T-helper 2 cell treated with Interferon-gamma antibody and Interleukin-4, amounts not matched to agents 5 μg/mL and 100 μg/mL, for 36 hours (primary cell): ENCODE results near the gene KLHL17.

Experiments
- DNase-seq: peaks from one replicate; pipeline ENCODE4 v3.0.0; 2021; ENCODE audit warnings: low spot score
- H3K27ac Mint-ChIP-seq: one replicate; pipeline ENCODE4 v1.8.0; 2021; ENCODE audit warnings: mild to moderate bottlenecking, mixed read lengths
- H3K27me3 Mint-ChIP-seq: one replicate; pipeline ENCODE4 v1.8.0; 2021; ENCODE audit warnings: low read depth, mixed read lengths
- H3K36me3 Mint-ChIP-seq: one replicate; pipeline ENCODE4 v1.8.0; 2021; ENCODE audit warnings: low read depth, mixed read lengths
- H3K4me1 Mint-ChIP-seq: one replicate; pipeline ENCODE4 v1.8.0; 2021; ENCODE audit warnings: low read depth, mixed read lengths
- H3K4me3 Mint-ChIP-seq: one replicate; pipeline ENCODE4 v1.8.0; 2022; ENCODE audit warnings: mild to moderate bottlenecking, moderate library complexity, mixed read lengths
- H3K9me3 Mint-ChIP-seq: one replicate; pipeline ENCODE4 v1.8.0; 2021; ENCODE audit warnings: mixed read lengths

Gene KLHL17

DNA sequence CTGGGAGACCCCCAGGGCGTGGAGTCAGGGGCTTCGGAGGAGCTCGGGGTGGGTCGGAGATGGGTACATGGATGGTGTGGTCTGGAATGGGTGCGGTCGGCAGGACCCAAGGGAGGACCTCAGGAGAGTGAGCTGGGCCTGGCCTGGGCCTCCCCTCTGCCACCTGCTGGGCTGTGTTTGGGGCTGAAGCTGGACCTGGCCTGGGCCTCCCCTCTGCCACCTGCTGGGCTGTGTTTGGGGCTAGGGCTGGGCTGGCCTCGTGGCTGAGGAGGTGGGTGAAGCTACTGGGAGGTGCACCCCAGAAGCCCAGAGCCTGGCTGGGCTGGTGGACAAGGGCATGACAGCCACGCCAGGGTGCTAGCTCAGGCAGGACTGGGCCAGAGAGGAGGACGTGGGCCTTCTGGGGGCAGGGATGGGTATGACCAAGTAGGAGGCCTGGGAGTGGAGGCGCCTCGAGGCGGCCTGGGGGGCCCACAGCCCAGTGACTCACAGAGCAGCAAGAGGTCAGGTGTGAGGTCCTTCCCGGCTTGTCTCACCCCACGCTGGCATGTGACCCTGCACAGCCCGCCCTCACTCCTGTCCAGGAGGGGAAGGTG is 22.2 kb upstream of the KLHL17 start:
- no peak for DNase-seq
- Mint-ChIP-seq H3K4me1 (peaks cover 3% of the 10 kb centered on the region), H3K27ac (no peak overlapping the region), H3K27me3 (peaks cover 39% of the 10 kb centered on the region), H3K9me3 (no peaks in the 10 kb centered on the region), H3K36me3 (no peaks in the 10 kb centered on the region), H3K4me3 (no peak overlapping the region)

GRCh38 chr1:938711-939489 is 21.5 kb upstream of the KLHL17 start:
- Mint-ChIP-seq H3K4me1 (peaks cover 3% of the 10 kb centered on the region), H3K36me3 (no peaks in the 10 kb centered on the region), H3K9me3 (no peaks in the 10 kb centered on the region), H3K27me3 (peaks cover 38% of the 10 kb centered on the region), H3K4me3 (no peak overlapping the region), H3K27ac (no peak overlapping the region)
- DNase-seq, result no peak

- Mint-ChIP-seq H3K27ac (no peak overlapping the region), H3K36me3 (peaks cover 2% of the 10 kb centered on the region), H3K9me3 (no peaks in the 10 kb centered on the region), H3K27me3 (peaks cover 38% of the 10 kb centered on the region), H3K4me3 (no peak overlapping the region), H3K4me1 (peaks cover 3% of the 10 kb centered on the region)
- no peak for DNase-seq
Observed at GRCh38 chr1:939511-940106, 20.8 kb upstream of the KLHL17 start.

GRCh38 chr1:940107-941014 is 20.0 kb upstream of the KLHL17 start:
- H3K9me3 Mint-ChIP-seq, result no peaks in the 10 kb centered on the region
- H3K27ac Mint-ChIP-seq, result no peak overlapping the region
- peaks cover 7% of the 10 kb centered on the region for H3K36me3 Mint-ChIP-seq
- H3K4me3 Mint-ChIP-seq, result peak overlapping the region; percentile 21
- peaks cover 33% of the 10 kb centered on the region for H3K27me3 Mint-ChIP-seq
- no peak for DNase-seq
- H3K4me1 Mint-ChIP-seq, result peaks cover 3% of the 10 kb centered on the region

DNA sequence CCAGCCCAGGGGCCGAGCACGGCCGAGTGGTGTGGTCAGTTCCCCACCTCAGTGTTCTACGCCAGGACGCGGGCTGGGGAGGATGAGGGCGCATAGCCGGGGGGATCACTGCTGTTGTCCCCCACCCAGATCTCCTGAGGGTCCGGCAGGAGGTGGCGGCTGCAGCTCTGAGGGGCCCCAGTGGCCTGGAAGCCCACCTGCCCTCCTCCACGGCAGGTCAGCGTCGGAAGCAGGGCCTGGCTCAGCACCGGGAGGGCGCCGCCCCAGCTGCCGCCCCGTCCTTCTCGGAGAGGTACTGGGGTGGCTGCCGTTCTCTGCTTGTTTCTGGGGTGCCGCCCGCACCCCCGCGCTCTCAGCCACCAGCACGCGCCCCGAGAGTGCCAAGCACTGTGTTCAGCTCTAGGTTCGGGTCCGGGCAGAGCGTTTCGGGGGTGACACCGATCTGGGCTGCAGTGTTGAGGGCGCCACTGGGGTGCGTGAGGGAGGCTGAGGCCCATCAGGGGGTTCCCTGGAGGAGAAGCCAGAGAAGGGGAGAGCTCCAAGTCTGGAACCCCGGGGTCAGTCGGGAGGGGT is 19.3 kb upstream of the KLHL17 start:
- Mint-ChIP-seq H3K36me3 (peaks cover 14% of the 10 kb centered on the region), H3K27me3 (peaks cover 30% of the 10 kb centered on the region), H3K4me1 (peaks cover 3% of the 10 kb centered on the region), H3K9me3 (no peaks in the 10 kb centered on the region), H3K27ac (no peak overlapping the region), H3K4me3 (peak overlapping the region; percentile 58)
- DNase-seq, result no peak

DNA sequence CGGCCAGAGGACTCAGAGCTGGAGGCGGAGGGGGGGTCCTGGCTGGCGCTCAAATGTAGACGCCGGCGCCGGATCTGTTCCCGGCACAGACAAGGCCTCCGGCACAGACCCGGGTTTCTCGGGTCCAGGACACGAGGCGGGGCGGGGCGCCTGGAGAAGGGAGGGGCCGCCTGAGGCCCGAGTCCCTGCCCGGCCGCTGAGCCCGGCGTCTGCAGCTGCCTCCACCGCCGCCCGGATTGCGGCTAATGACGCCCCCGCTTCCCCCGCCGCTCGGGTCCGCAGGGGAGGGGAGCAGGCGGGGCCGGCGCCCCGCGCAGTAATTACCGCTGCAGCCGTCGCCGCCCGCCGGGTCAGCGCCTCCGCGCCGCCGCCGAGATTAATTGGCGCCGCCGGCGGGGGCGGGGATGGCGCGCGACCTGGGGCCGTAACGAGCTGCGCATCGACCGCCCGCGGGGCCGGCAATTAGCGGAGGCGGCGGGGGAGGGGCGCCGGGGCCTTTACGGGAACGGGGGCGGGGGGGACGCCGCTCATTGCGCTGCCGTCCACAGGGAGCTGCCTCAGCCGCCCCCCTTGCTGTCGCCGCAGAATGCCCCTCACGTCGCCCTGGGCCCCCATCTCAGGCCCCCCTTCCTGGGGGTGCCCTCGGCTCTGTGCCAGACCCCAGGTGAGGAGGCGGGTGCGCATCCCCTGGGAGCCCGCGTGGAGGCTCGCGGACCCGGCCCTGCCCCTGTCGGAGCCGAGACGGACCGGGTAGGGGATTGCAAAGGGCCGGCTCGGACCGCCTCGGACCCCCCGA is 18.6 kb upstream of the KLHL17 start:
- Mint-ChIP-seq H3K27me3 (peaks cover 28% of the 10 kb centered on the region), H3K4me1 (peaks cover 3% of the 10 kb centered on the region), H3K36me3 (peaks cover 14% of the 10 kb centered on the region), H3K4me3 (no peak overlapping the region), H3K9me3 (no peaks in the 10 kb centered on the region), H3K27ac (no peak overlapping the region)
- DNase-seq, result no peak

DNA sequence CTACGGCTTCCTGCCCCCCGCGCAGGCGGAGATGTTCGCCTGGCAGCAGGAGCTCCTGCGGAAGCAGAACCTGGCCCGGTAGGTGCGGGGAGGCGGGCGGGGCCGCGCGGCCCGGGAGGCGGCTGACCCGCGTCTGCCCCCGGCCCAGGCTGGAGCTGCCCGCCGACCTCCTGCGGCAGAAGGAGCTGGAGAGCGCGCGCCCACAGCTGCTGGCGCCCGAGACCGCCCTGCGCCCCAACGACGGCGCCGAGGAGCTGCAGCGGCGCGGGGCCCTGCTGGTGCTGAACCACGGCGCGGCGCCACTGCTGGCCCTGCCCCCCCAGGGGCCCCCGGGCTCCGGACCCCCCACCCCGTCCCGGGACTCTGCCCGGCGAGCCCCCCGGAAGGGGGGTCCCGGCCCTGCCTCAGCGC is 18.0 kb upstream of the KLHL17 start:
- H3K27ac Mint-ChIP-seq, result no peak overlapping the region
- no peaks in the 10 kb centered on the region for H3K9me3 Mint-ChIP-seq
- H3K4me1 Mint-ChIP-seq, result peaks cover 3% of the 10 kb centered on the region
- H3K4me3 Mint-ChIP-seq, result no peak overlapping the region
- no peak for DNase-seq
- peaks cover 19% of the 10 kb centered on the region for H3K36me3 Mint-ChIP-seq
- H3K27me3 Mint-ChIP-seq, result peaks cover 28% of the 10 kb centered on the region

DNA sequence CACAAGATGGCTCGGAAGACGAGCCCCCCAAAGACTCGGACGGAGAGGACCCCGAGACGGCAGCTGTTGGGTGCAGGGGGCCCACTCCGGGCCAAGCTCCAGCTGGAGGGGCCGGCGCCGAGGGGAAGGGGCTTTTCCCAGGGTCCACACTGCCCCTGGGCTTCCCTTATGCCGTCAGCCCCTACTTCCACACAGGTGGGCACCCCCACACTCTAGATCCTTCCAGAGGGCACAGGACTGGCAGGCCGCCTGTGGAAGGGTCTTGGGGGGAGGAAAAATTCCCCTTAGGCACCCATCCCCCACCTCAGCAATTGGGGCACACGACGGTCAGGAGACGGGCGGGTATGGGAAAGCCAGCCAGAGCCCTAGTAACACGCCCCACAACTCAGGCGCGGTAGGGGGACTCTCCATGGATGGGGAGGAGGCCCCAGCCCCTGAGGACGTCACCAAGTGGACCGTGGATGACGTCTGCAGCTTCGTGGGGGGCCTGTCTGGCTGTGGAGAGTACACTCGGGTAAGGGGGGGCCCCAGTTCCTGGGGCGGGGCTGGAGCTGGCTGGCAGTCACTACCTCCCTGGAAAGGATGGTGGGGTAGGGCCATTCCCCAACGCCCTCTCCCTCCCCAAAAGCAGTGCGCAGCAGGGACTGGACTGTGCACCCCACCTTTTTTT is 17.4 kb upstream of the KLHL17 start:
- H3K4me1 Mint-ChIP-seq, result peaks cover 3% of the 10 kb centered on the region
- DNase-seq, result no peak
- H3K4me3 Mint-ChIP-seq, result no peak overlapping the region
- H3K27ac Mint-ChIP-seq, result no peak overlapping the region
- peaks cover 23% of the 10 kb centered on the region for H3K27me3 Mint-ChIP-seq
- H3K36me3 Mint-ChIP-seq, result peaks cover 20% of the 10 kb centered on the region
- H3K9me3 Mint-ChIP-seq, result no peaks in the 10 kb centered on the region

- H3K4me1 Mint-ChIP-seq, result peaks cover 3% of the 10 kb centered on the region
- H3K36me3 Mint-ChIP-seq, result peaks cover 20% of the 10 kb centered on the region
- H3K27me3 Mint-ChIP-seq, result peaks cover 17% of the 10 kb centered on the region
- no peak overlapping the region for H3K4me3 Mint-ChIP-seq
- H3K27ac Mint-ChIP-seq, result no peak overlapping the region
- DNase-seq, result no peak
- H3K9me3 Mint-ChIP-seq, result no peaks in the 10 kb centered on the region
Observed at GRCh38 chr1:943545-944340, 16.6 kb upstream of the KLHL17 start.

DNA sequence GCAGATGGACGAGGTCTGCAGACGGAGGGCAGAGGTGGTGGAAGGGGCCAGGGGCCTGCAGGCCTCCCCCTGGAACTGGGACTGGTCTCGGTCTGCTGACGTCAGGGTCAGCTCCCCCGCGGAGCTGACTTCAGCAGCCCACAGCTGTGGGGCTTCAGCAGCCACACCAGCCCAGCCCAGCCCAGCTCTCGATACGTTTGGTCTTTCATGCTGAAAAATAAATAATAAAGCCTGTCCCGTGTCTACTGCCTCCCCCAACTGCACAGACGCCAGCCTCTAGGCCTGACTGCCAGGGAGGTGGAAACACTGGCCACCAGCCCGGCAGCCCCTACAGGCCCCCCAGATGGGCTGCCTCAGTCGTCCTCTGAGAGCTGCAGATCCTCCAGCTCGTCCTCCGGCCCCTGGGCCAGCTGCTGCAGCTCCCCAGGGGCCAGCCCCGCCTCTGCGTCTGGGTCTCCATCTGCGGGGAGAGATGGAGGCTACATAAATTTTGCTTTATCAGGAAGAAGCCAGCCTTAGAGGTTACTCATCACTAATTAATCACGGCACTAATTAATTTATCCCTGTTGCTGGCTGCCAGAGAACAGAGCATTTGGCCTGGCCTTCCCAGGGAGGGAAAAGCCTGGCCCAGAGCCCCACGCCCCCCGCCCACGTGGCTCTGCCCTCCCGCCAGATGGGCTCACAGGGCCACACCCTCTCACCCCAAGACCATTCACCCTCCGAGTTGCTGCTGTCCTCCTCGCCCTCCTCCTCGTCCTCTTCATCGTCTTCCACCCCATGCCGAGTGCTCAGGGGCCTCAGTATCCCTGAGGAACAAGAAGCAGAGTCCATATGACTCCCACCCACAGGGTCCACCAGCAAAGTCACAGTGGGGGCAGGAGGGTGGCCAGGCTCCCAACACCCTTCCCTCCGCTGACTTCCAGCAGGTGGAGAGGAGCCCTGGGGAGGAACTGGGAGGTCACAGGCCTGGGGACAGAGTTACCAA is 15.8 kb upstream of the KLHL17 start:
- Mint-ChIP-seq H3K36me3 (peaks cover 25% of the 10 kb centered on the region), H3K27me3 (peaks cover 13% of the 10 kb centered on the region), H3K9me3 (no peaks in the 10 kb centered on the region), H3K4me3 (no peak overlapping the region), H3K4me1 (peaks cover 3% of the 10 kb centered on the region), H3K27ac (no peak overlapping the region)
- DNase-seq, result no peak
